Measurements from ENCODE around the gene PDE8A.

PDE8A gene

DNA sequence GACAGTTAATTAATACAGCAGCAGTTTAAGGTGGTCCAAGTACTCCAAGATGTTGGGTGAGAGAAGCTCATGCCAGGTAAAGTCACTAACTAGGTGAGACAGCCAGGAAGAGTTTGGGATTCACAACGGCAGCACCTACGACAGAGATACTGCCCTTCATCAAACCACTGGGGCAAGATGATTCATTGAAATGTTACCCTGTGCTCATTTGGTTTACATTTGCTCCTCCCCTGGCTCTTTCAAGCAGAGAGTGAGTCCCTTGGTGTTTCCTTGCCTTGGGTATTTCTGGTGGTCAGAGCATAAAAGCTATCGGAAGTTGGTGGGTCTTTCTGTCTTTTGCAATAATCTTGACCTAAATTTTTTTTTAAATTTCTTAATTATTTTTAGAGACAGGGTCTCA lies 19.9 kb upstream of the PDE8A start:
- no peak for TF ChIP-seq ZFX (IDR thresholded peaks at IDR 0.05)
- TF ChIP-seq, protein P1, sequence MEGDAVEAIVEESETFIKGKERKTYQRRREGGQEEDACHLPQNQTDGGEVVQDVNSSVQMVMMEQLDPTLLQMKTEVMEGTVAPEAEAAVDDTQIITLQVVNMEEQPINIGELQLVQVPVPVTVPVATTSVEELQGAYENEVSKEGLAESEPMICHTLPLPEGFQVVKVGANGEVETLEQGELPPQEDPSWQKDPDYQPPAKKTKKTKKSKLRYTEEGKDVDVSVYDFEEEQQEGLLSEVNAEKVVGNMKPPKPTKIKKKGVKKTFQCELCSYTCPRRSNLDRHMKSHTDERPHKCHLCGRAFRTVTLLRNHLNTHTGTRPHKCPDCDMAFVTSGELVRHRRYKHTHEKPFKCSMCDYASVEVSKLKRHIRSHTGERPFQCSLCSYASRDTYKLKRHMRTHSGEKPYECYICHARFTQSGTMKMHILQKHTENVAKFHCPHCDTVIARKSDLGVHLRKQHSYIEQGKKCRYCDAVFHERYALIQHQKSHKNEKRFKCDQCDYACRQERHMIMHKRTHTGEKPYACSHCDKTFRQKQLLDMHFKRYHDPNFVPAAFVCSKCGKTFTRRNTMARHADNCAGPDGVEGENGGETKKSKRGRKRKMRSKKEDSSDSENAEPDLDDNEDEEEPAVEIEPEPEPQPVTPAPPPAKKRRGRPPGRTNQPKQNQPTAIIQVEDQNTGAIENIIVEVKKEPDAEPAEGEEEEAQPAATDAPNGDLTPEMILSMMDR (conservative IDR thresholded peaks at IDR 0.05), result no peak
- H3K27ac ChIP-seq, result no peak overlapping the region

DNA sequence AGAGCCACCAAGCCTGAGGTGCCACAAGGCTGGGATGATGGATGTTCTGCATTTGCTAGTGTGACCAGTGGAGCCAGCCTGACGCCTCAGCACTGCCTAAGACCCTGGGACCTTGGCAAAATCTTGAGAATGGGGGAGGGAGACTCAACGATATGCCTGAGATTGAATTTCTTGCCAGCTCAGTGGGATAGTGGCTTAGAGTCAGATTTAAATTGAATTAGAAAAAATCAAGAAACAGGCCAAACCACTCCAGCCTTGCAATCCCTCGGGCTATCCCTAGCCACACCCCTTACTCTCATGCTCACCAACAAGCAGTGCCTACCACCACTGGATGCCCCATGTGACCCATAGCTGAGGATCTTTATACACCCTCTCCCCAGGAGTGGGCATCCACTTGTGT lies 18.7 kb upstream of the PDE8A start:
- H3K27ac ChIP-seq, result no peak overlapping the region
- TF ChIP-seq, protein P1 (conservative IDR thresholded peaks at IDR 0.05), result no peak
- no peak for TF ChIP-seq ZFX (IDR thresholded peaks at IDR 0.05)

DNA sequence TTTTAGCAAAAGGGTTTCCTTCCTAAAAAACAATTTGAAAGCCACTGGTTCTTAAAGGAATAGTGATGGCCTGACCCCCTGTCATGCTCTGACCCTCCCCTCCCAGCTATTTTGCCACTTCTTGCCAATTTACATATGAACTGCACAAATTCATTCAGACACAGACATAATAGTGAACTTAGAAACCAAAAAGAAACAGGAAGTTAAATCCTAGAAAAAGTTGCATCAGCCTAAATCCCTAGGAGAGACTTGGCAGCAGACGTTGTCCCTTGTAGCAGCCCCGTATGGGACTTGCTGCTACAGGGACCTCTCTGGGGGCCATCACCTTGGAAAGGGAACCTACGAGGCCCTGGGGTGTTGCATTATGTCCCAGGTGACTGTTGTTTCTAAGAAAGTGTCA lies 14.3 kb upstream of the PDE8A start:
- no peak overlapping the region for H3K27ac ChIP-seq
- TF ChIP-seq, protein P1 (conservative IDR thresholded peaks at IDR 0.05), result no peak

DNA sequence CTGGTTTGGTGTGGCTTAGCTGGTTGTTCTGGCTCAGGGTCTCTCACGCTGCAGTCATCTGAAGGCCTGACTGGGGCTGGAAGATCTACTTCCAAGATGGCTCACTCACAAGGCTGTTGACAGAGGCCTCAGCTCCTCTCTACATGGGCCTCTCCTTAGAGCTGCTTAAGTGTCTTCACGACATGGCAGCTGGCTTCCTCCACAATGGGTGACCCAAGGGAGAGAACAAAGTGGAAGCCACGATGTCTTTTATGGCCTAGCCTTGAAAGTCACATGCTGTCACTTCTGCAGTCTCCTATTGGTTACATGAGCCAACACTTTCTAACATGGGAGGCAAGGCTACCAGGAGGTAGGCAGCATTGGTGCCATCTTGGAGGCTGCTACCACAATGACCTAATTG lies 13.4 kb upstream of the PDE8A start:
- TF ChIP-seq, protein P1 (conservative IDR thresholded peaks at IDR 0.05), result no peak
- no peak for TF ChIP-seq ZFX (IDR thresholded peaks at IDR 0.05)
- no peak overlapping the region for H3K27ac ChIP-seq

DNA sequence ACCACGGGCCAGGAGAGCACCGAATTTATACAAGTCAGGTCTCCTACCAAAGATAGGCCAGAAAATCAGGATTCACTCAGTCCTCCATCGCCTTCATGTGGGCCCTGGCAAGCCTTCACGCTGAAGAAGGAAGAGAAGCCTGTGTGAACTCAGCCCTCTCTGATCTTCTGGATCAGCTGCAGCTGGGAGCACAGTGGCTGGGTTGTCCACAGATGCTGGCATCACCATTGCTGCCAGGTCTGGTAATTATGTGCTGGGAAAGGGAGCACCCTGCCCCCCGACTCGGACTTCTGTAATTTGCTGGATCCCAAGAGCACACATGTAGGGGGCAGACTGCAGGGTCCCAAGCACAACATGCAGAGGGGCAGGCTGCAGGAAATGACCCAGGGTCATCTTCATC lies 12.4 kb upstream of the PDE8A start:
- TF ChIP-seq, protein P1 (conservative IDR thresholded peaks at IDR 0.05), result no peak
- TF ChIP-seq ZFX (IDR thresholded peaks at IDR 0.05), result no peak
- no peak overlapping the region for H3K27ac ChIP-seq

DNA sequence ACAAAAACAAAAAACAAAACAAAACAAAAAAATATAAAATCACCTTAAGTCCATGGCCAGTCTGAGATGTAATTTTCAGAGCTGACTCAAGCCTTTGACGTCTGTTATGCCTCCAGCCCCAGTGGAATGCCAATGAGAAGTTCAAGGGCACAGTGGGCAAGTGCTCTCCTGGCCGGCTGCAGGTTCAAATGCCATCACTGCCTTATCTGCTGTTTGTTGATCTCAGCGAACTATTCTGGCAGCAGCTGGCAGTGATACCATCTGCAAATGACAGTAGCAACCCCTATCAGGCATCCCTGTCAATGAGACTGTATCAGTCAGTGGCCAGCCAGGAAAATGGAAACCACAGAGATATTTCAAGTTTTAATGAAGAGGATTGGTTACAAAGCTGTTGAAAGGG lies 10.8 kb upstream of the PDE8A start:
- TF ChIP-seq, protein P1 (conservative IDR thresholded peaks at IDR 0.05), result no peak
- TF ChIP-seq ZFX (IDR thresholded peaks at IDR 0.05), result no peak
- H3K27ac ChIP-seq, result no peak overlapping the region

DNA sequence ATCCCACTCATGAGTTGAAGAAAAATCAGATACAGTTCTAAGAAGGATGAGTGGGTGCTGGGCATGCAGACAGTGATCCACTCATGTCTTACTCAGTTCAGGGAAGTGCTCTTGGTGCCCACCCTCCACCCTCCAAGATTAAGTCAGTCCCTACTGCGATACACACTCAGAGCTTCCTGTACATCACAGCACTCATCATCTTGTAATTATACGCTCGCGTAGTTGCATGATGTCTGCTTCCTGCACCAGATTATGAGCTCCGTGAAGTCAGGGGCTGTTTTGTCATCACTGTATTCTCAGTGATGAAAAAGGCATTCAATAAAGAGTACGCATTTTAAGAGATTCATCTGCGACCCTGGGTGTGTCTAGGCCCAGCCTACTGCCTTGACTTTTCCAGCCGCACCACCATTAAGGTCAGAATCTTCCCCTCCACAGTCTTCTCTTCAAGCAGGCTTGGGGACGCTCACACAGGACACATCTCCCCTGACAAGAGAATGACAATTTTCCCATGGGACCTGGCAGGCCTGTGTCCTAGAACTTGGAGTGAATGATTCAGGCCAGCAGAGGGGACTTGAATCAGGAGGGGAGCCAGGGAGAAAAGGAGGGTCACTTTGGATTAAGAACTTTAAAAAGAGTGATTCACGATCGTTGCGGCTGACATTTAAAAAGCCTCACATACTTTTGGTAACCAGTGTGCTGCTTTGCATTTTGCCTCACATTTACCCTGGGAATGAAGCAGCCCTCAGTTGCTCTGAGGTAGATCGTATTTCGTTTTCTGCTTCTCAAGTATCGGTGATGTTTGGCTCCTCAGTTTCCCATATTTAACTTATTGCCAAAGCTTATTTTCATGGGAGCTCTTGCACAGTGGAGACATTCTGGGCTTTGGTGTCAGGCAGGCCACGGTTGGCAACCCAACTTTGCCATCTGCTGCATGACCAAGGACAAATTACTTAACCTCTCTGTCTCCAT lies 7.9 kb upstream of the PDE8A start:
- no peak overlapping the region for H3K27ac ChIP-seq
- no peak for TF ChIP-seq ZFX (IDR thresholded peaks at IDR 0.05)
- TF ChIP-seq, protein P1 (conservative IDR thresholded peaks at IDR 0.05), result no peak

Measured in C4-2B (cell line).